ENCODE data around the gene SPINT2.

DNA sequence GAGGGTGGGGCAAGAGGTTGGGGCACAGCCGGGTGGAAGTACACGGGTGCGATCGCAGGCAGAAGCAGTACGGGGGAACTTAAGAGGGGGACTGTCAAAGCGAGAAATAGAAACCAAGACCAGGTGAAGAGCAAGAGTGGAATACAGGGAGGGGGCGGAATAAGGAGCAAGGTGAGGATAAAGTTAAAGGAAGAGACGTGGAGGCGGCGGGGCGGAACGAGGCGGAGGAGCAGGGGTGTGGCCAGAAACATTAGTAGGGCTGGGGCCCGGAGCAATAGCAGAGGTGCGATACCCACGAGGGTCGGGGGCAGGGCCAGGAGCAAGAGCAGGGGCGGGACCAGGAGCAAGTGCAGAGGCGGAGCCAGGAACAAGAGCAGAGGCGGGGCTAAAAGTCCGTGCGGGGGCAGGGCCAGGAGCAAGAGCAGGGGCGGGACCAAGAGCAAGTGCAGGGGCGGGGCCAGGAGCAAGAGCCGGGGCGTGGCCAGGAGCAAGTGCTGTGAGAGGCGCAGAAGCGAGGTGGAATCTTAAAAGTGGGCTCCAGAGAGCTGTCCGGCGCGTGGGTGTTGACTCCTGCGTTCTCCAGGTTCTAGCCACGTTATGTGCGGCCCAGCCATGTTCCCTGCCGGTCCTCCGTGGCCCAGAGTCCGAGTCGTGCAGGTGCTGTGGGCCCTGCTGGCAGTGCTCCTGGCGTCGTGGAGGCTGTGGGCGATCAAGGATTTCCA is 72.4 kb downstream of the SPINT2 start:
- TF ChIP-seq TCF4 (CRISPR knock-in tag; IDR thresholded peaks at IDR 0.05; ENCODE audit: borderline replicate concordance) = no peak
- TF ChIP-seq, protein P1, sequence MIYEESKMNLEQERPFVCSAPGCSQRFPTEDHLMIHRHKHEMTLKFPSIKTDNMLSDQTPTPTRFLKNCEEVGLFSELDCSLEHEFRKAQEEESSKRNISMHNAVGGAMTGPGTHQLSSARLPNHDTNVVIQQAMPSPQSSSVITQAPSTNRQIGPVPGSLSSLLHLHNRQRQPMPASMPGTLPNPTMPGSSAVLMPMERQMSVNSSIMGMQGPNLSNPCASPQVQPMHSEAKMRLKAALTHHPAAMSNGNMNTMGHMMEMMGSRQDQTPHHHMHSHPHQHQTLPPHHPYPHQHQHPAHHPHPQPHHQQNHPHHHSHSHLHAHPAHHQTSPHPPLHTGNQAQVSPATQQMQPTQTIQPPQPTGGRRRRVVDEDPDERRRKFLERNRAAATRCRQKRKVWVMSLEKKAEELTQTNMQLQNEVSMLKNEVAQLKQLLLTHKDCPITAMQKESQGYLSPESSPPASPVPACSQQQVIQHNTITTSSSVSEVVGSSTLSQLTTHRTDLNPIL (CRISPR knock-in tag; IDR thresholded peaks at IDR 0.05; ENCODE audit: low read depth) = no peak
- no peak for TF ChIP-seq ZFP3 (CRISPR knock-in tag; IDR thresholded peaks at IDR 0.05)
- no peak for TF ChIP-seq ESRRG (CRISPR knock-in tag; IDR thresholded peaks at IDR 0.05)
- no peak for TF ChIP-seq RARB (CRISPR knock-in tag; IDR thresholded peaks at IDR 0.05)
- no peak for TF ChIP-seq ARNTL (CRISPR knock-in tag; IDR thresholded peaks at IDR 0.05; ENCODE audit: borderline replicate concordance, low read depth)
- no peak for TF ChIP-seq CSDC2 (CRISPR knock-in tag; IDR thresholded peaks at IDR 0.05)
- TF ChIP-seq, protein P2, sequence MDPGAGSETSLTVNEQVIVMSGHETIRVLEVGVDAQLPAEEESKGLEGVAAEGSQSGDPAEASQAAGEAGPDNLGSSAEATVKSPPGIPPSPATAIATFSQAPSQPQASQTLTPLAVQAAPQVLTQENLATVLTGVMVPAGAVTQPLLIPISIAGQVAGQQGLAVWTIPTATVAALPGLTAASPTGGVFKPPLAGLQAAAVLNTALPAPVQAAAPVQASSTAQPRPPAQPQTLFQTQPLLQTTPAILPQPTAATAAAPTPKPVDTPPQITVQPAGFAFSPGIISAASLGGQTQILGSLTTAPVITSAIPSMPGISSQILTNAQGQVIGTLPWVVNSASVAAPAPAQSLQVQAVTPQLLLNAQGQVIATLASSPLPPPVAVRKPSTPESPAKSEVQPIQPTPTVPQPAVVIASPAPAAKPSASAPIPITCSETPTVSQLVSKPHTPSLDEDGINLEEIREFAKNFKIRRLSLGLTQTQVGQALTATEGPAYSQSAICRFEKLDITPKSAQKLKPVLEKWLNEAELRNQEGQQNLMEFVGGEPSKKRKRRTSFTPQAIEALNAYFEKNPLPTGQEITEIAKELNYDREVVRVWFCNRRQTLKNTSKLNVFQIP (CRISPR knock-in tag; IDR thresholded peaks at IDR 0.05; ENCODE audit: borderline replicate concordance, low read depth) = no peak
- TF ChIP-seq ZNF70 (CRISPR knock-in tag; IDR thresholded peaks at IDR 0.05) = no peak

Measured in SK-N-SH treated with all-trans-retinoic acid at 6 μM for 48 hours (cell line).